Fibroblast of lung (primary cell): Measurements from ENCODE around the gene MTHFD2L. TPM values are rescaled to one million over a fixed set of nuclear protein-coding genes. Genes with fewer than 3 reads are reported as not detected.

ENCODE experiments used
- DNase-seq, 2 donors: peaks; one replicate each; pipeline versions ENCODE4 v3.0.0 to v3.0.0-alpha.2; 2010; ENCODE audit warnings: low read depth in 2 of 2
- H2AFZ ChIP-seq: 2 replicates; pipeline ENCODE4 v1.5.1; 2012; ENCODE audit warnings: low read length, control low read depth, inconsistent platforms
- H3K27ac ChIP-seq: 2 replicates; pipeline ENCODE4 v1.5.1; 2011; ENCODE audit warnings: low read length, control low read depth; ENCODE audit not compliant: insufficient read depth
- H3K27me3 ChIP-seq: 2 replicates; pipeline ENCODE4 v1.5.1; 2011; ENCODE audit warnings: mild to moderate bottlenecking, low read length; ENCODE audit not compliant: control insufficient read depth, insufficient read depth
- H3K36me3 ChIP-seq: 2 replicates; pipeline ENCODE4 v1.5.1; 2011; ENCODE audit warnings: low read length; ENCODE audit not compliant: control insufficient read depth, insufficient read depth
- H3K4me1 ChIP-seq: 2 replicates; pipeline ENCODE4 v1.5.1; 2011; ENCODE audit warnings: low read length; ENCODE audit not compliant: control insufficient read depth, insufficient read depth; ENCODE audit errors: extremely low read depth
- H3K4me2 ChIP-seq: 2 replicates; pipeline ENCODE4 v1.5.1; 2011; ENCODE audit warnings: low read length, control low read depth; ENCODE audit not compliant: insufficient read depth; ENCODE audit errors: extremely low read depth
- H3K4me3 ChIP-seq, 4 experiments: fragments of 200-600 bp in 1 of 4; sonication (generic) in 1 of 4; replicated peaks in 1 of 4; 2 replicates each; pipeline ENCODE4 v1.5.1; 2011 to 2016; ENCODE audit warnings: low read length in 4 of 4, low read depth in 3 of 4, mild to moderate bottlenecking in 3 of 4, control low read depth in 2 of 4, inconsistent platforms in 1 of 4, mixed read lengths in 1 of 4; ENCODE audit not compliant: insufficient read depth in 1 of 4; ENCODE audit errors: control extremely low read depth in 1 of 4
- H3K79me2 ChIP-seq: 2 replicates; pipeline ENCODE4 v1.5.1; 2012; ENCODE audit warnings: mild to moderate bottlenecking, low read length, inconsistent platforms; ENCODE audit not compliant: control insufficient read depth, insufficient read depth
- H3K9ac ChIP-seq: 2 replicates; pipeline ENCODE4 v1.5.1; 2011; ENCODE audit warnings: mild to moderate bottlenecking, low read length, control low read depth; ENCODE audit not compliant: insufficient read depth
- H3K9me3 ChIP-seq: 2 replicates; pipeline ENCODE4 v1.5.1; 2012; ENCODE audit warnings: low read depth, low read length; ENCODE audit not compliant: control insufficient read depth, insufficient read depth
- H4K20me1 ChIP-seq: 2 replicates; pipeline ENCODE4 v1.5.1; 2011; ENCODE audit warnings: low read length; ENCODE audit not compliant: control insufficient read depth, insufficient read depth; ENCODE audit errors: extremely low read depth
- CTCF ChIP-seq, 2 donors: IDR thresholded peaks in 1 of 2; conservative IDR thresholded peaks in 1 of 2; 1 replicate in 1 of 2; 2 replicates in 1 of 2; pipeline ENCODE4 v1.5.1; 2011 to 2012; ENCODE audit warnings: low read length in 2 of 2, control low read depth in 1 of 2, inconsistent platforms in 1 of 2, low read depth in 1 of 2, mild to moderate bottlenecking in 1 of 2
- EZH2 ChIP-seq: IDR thresholded peaks from 2 replicates; pipeline ENCODE4 v1.5.1; 2012; ENCODE audit warnings: low read length, control low read depth, mild to moderate bottlenecking; ENCODE audit errors: missing control alignments
- polyA plus RNA-seq, 2 donors: library from polyadenylated mRNA; depleted of rRNA in 1 of 2; stranded (reverse) in 1 of 2; unstranded in 1 of 2; fragments of >200 nt; gene quantifications; 2 replicates each; pipeline ENCODE4 v1.2.1, GENCODE V29; 2011 to 2012; ENCODE audit warnings: missing spikeins in 1 of 2
- total RNA-seq: library from RNA; depleted of rRNA; stranded (reverse); fragments of >200 nt; gene quantifications from 2 replicates; pipeline ENCODE4 v1.2.1, GENCODE V29; 2014

The MTHFD2L gene
- total and polyA plus RNA-seq, 2 donors (not counting 1 experiment from before 2014, with no cell fraction given) = 4.4 to 13.0 TPM

- H2AFZ ChIP-seq = no peak overlapping the region
- H4K20me1 ChIP-seq = no peaks in the 10 kb centered on the region
- no peak overlapping the region for H3K4me3 ChIP-seq
- H3K27me3 ChIP-seq = no peaks in the 10 kb centered on the region
- no peak overlapping the region for H3K27ac ChIP-seq
- no peak overlapping the region for H3K9ac ChIP-seq
- no peaks in the 10 kb centered on the region for H3K4me1 ChIP-seq
- no peaks in the 10 kb centered on the region for H3K9me3 ChIP-seq
- TF ChIP-seq EZH2 (no peak), CTCF (conservative IDR thresholded peaks at IDR 0.05 in 1 of 2, IDR thresholded peaks at IDR 0.05 in 1 of 2; ENCODE audit: low read depth in 1 of 2, low read length in 2 of 2) (no peak)
- no peaks in the 10 kb centered on the region for H3K79me2 ChIP-seq
- H3K4me2 ChIP-seq = no peak overlapping the region
- DNase-seq = no peak
- H3K36me3 ChIP-seq = no peaks in the 10 kb centered on the region
These were observed 95.0 kb downstream of the MTHFD2L start for GRCh38 chr4:74252933-74253332.

GRCh38 chr4:74254386-74254785 is 96.5 kb downstream of the MTHFD2L start:
- no peaks in the 10 kb centered on the region for H3K9me3 ChIP-seq
- no peak for DNase-seq
- no peak for TF ChIP-seq EZH2
- no peak for TF ChIP-seq CTCF (conservative IDR thresholded peaks at IDR 0.05 in 1 of 2, IDR thresholded peaks at IDR 0.05 in 1 of 2; ENCODE audit: low read depth in 1 of 2, low read length in 2 of 2)

GRCh38 chr4:74255096-74255495 is 97.2 kb downstream of the MTHFD2L start:
- Histone ChIP-seq H3K4me1 (no peaks in the 10 kb centered on the region), H3K36me3 (no peaks in the 10 kb centered on the region), H3K27ac (no peak overlapping the region), H3K4me3 (no peak overlapping the region), H3K4me2 (no peak overlapping the region), H3K79me2 (no peaks in the 10 kb centered on the region), H3K9me3 (no peaks in the 10 kb centered on the region), H3K27me3 (no peaks in the 10 kb centered on the region), H2AFZ (no peak overlapping the region), H3K9ac (no peak overlapping the region), H4K20me1 (no peaks in the 10 kb centered on the region)
- no peak for TF ChIP-seq EZH2
- no peak for TF ChIP-seq CTCF (conservative IDR thresholded peaks at IDR 0.05 in 1 of 2, IDR thresholded peaks at IDR 0.05 in 1 of 2; ENCODE audit: low read depth in 1 of 2, low read length in 2 of 2)
- no peak for DNase-seq

More at GRCh38 chr4:74254386-74254785, 96.5 kb downstream of the MTHFD2L start:
- H4K20me1 ChIP-seq = no peaks in the 10 kb centered on the region
- H3K27me3 ChIP-seq = no peaks in the 10 kb centered on the region
- H3K79me2 ChIP-seq = no peaks in the 10 kb centered on the region
- no peak overlapping the region for H2AFZ ChIP-seq
- no peak overlapping the region for H3K4me2 ChIP-seq
- no peaks in the 10 kb centered on the region for H3K4me1 ChIP-seq
- H3K36me3 ChIP-seq = no peaks in the 10 kb centered on the region
- H3K27ac ChIP-seq = no peak overlapping the region
- no peak overlapping the region for H3K9ac ChIP-seq
- no peak overlapping the region for H3K4me3 ChIP-seq
